GM12872 (cell line): ENCODE data around the gene PRRT1B.

Experiments
- TF ChIP-seq, protein P1 (sequence below): IDR thresholded peaks from 3 replicates; pipeline ENCODE4 v1.5.1; 2011; ENCODE audit warnings: low read depth, mild to moderate bottlenecking, low read length, moderate library complexity; ENCODE audit not compliant: insufficient read depth

Gene PRRT1B

DNA sequence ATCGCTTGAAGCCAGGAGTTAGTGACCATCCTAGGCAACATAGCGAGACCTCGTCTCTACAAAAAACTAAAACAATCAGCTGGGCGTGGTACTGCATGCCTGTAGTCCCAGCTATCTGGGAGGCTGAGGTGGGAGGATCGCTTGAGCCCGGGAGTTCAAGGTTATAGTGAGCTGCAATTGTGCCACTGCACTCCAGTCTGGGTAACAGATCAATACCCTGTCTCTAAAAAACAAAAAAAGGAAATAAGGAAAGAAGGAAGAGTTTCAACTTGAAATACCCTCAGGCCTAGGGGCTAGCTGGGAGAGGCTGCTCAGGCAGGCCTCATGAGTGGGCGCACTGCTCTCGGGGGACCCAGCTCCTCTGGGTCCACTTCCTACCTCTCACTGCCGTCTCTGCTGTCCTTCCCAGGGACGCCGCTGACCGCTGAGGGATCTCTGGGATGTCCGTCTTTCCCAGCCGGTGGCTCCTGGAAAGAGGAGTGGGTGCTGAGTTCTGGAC lies 56.4 kb downstream of the PRRT1B start:
- TF ChIP-seq, protein P1, sequence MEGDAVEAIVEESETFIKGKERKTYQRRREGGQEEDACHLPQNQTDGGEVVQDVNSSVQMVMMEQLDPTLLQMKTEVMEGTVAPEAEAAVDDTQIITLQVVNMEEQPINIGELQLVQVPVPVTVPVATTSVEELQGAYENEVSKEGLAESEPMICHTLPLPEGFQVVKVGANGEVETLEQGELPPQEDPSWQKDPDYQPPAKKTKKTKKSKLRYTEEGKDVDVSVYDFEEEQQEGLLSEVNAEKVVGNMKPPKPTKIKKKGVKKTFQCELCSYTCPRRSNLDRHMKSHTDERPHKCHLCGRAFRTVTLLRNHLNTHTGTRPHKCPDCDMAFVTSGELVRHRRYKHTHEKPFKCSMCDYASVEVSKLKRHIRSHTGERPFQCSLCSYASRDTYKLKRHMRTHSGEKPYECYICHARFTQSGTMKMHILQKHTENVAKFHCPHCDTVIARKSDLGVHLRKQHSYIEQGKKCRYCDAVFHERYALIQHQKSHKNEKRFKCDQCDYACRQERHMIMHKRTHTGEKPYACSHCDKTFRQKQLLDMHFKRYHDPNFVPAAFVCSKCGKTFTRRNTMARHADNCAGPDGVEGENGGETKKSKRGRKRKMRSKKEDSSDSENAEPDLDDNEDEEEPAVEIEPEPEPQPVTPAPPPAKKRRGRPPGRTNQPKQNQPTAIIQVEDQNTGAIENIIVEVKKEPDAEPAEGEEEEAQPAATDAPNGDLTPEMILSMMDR = no peak

DNA sequence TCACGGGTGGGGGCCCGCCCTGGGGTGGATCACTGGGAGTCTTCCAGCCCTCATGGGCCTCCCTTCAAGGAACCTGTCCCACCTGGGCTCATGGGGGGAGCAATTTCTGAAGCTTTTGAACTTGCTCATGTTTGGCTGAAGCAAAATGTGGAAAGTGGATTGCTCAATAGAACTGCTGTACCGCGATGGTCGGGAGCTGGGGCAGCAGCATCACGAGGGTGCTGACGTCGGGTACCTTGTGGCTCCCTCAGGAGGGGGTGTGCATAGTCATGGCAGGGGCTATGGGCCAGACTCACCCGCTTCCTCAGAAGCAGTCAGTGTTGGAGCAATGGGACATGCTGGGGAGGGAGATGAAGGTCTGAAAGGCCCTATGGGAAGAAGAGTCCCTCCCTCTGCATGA lies 57.9 kb downstream of the PRRT1B start:
- TF ChIP-seq, protein P1 = no peak

DNA sequence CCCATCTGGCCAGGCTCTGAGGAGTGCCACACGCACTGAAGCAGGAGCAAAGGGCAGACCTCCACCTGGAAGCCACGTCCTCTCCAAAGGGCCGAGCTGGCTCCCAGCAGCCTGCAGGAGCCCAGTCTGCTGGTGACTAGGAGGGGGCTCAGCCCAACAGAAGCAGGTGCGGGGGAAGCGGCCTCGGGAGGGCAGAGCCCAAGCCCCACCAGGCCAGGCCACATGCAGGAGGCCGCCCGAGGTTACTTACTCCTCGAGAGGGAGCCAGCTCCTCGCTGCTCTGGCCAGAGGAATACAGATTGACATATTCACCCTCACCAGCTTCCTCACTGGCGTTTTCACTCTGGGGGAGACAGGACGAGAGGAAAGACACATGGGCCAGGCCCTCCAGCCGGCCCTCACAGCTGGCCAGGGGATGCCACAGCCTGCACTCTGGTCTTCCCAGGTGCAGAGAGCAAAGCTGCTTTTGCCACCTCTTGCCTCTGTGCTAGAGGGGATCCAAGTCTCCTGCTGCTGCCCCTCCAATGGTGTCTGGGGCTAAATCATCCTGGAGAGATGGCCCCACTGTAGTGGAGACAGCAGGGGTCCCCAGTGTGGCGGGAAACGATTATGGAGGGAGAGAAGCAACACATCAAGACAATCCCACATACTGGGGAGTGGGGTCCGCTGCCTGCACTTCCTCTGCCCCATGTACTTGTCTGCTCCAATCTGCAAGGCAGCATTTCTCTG lies 58.6 kb downstream of the PRRT1B start:
- TF ChIP-seq, protein P1 = no peak

DNA sequence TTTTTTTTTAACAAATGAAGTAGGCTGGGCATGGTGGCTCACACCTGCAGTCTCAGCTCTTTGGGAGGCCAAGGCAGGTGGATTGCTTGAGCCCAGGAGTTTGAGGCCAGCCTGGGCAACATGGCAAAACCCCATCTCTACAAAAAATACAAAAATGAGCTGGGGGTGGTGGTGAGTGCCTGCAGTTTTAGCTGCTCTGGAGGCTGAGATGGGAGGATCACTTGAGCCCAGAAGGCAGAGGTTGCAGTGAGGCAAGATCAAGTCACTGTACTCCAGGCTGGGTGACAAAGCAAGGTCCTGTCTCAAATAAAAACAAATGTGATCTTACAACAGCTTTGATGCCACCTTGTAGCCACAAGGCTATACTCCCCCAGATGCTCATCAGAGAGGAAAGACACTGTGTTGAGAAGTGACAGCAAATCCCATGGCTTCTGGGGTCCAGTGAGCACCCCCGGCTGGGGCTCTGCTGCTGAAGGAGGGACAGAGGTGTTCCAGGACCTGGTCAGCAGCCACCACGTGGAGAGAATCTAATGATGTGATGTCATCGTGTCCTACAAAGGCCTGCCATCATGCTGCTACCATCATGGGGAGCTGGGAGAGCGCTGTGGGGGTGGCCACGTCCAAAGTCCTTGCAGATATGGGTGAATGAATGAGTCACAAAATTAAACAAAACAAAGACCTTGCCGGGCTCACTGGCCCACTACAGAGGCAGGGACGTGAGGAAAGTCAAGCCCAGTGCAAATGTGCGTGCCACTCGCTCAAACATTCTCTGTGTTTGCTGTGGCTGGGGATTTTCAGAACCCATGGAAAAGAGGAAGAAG lies 60.7 kb downstream of the PRRT1B start:
- TF ChIP-seq, protein P1 = no peak

DNA sequence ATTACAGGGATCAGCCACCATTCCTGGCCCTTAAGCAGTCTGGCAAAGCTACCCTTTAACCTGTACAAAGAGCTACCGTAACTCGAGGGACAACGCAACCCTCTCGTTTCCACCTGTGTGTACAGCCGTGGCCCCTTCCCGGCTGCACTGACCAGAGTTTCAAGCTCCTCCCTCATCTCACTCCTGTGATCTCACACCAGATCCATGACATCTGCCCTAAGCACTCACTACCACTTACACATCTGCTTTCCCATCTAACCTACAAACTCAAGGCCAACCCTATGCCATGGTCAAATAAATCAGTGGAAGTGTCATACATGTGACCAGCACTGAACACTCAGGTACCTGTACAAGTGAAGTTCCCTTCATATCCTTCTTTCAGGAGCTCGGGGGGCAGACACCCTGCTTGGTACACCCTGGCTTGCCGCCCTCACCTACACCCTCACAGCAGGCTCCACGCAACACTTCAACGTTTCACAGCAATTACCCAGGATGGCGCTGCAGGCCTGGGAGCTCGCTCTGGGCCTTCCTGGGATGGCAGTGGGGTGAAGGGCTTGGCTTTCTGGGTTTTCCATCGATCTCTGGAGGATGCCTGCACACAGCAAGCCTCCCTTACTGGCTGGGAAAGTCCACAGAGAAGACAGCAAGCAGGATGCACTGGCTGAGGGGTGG lies 61.7 kb downstream of the PRRT1B start:
- TF ChIP-seq, protein P1 = no peak

DNA sequence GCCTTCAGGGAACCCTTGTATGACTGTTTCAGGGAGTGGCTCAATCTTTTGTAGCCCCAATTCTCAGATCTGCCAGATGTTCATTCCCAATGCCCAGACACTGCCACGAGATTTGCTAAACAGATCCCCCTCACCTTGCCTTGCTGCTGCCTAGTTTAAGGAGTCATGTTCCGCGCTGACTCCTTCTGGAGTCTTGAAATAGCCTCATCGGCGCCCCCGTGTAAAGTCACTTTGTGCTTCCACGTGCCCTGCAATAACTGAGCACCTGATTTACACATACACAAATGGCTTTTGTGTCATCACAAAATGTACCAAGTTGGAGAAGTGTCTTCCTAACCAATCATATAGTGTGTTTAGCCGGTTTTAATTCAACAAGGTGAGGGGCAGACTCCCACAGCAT lies 62.3 kb downstream of the PRRT1B start:
- TF ChIP-seq, protein P1 = no peak

DNA sequence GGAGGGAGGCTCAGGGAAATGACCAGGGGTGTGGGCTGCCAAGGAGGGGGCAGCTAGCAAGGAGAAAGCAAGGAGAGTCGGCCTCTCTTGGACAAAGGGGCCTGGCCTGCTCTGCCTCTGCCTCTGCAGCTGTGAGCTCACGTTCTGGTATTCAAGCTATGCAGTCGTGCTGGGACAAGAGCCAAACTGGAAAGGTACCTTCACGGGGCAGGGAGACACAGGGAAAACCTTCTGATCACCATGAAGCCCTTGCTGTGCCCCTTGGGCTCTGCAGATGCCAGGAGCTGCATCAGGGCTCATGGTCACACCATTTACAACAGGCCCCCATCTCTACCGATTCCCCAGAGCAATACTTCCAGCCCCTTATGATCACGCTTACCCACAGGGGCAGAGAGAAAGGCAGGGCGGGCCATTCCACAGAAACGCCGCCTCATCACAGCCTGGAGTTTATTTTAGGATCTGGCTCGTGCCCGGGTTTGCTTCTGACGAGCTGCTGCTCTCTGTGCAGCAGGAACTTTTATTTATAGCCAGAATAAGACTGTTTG lies 63.2 kb downstream of the PRRT1B start:
- TF ChIP-seq, protein P1 = no peak
